Measurements from ENCODE around the gene HIGD1C.
A peak's percentile ranks its signal among the peaks of the same experiment; 100 is the strongest.
"Not testable (repeated sequence)": the region's sequence is repeated elsewhere in the genome, so short reads cannot be mapped to it uniquely, and the experiment has no call there.

The HIGD1C gene

GRCh38 chr12:50934371-50934851, 17.9 kb upstream of the HIGD1C start:
- DNase-seq: peak; percentile 89

- peak; percentile 82 for DNase-seq
These were observed 17.1 kb upstream of the HIGD1C start for GRCh38 chr12:50934981-50935807.

GRCh38 chr12:50936821-50937530, 15.4 kb upstream of the HIGD1C start:
- DNase-seq: peak; percentile 30

GRCh38 chr12:50937653-50938052, 14.7 kb upstream of the HIGD1C start:
- no peak for DNase-seq

- no peak for DNase-seq
These were observed 4.3 kb upstream of the HIGD1C start for GRCh38 chr12:50947933-50948626.

GRCh38 chr12:50948798-50949197, 3.5 kb upstream of the HIGD1C start:
- no peak for DNase-seq

GRCh38 chr12:50949801-50950302, 2.5 kb upstream of the HIGD1C start:
- DNase-seq: no peak

- no peak for DNase-seq
These were observed 1.2 kb upstream of the HIGD1C start for GRCh38 chr12:50951112-50951511.

GRCh38 chr12:50953047-50953446, 703 bp downstream of the HIGD1C start:
- DNase-seq: no peak

- DNase-seq: not testable (repeated sequence)
These were observed 2.4 kb downstream of the HIGD1C start for GRCh38 chr12:50954789-50955188.

GRCh38 chr12:50955288-50955687, 2.9 kb downstream of the HIGD1C start:
- no peak for DNase-seq

- DNase-seq: no peak
These were observed 3.4 kb downstream of the HIGD1C start for GRCh38 chr12:50955697-50956096.

GRCh38 chr12:50960130-50960529, 7.8 kb downstream of the HIGD1C start:
- no peak for DNase-seq

GRCh38 chr12:50961708-50962107, 9.4 kb downstream of the HIGD1C start:
- no peak for DNase-seq

GRCh38 chr12:50964432-50964831, 12.1 kb downstream of the HIGD1C start:
- no peak for DNase-seq

- no peak for DNase-seq
These were observed 19.6 kb downstream of the HIGD1C start for GRCh38 chr12:50971946-50972345.

GRCh38 chr12:50979369-50980052, 27.2 kb downstream of the HIGD1C start:
- DNase-seq: no peak

GRCh38 chr12:50980545-50980944, 28.2 kb downstream of the HIGD1C start:
- DNase-seq: no peak

GRCh38 chr12:50981319-50982239, 29.2 kb downstream of the HIGD1C start:
- DNase-seq: no peak

- no peak for DNase-seq
These were observed 32.4 kb downstream of the HIGD1C start for GRCh38 chr12:50984586-50985298.

GRCh38 chr12:50985322-50985721, 33.0 kb downstream of the HIGD1C start:
- DNase-seq: no peak
